Liver (tissue), 9 donors: ENCODE results near the gene CAMK1D. TPM values are rescaled to one million over a fixed set of nuclear protein-coding genes. Genes with fewer than 3 reads are reported as not detected.

ENCODE experiments used
- DNase-seq: peaks from one replicate; pipeline ENCODE4 v3.0.0-alpha.2; 2017; ENCODE audit warnings: low spot score
- H3K27ac ChIP-seq, 2 donors: one replicate each; pipeline ENCODE4 v1.7.0; 2013; ENCODE audit warnings: inconsistent platforms in 2 of 2, low read length in 2 of 2, control low read depth in 1 of 2, low read depth in 1 of 2, mild to moderate bottlenecking in 1 of 2
- H3K27me3 ChIP-seq, 4 donors: one replicate each; pipeline versions ENCODE4 v1.6.1 to v1.7.0; 2013; ENCODE audit warnings: low read length in 3 of 4, inconsistent platforms in 1 of 4, mild to moderate bottlenecking in 1 of 4, moderate library complexity in 1 of 4; ENCODE audit not compliant: control insufficient read depth in 4 of 4, insufficient read depth in 4 of 4
- H3K36me3 ChIP-seq, 4 donors: one replicate each; pipeline versions ENCODE4 v1.6.1 to v1.7.0; 2013; ENCODE audit warnings: low read length in 3 of 4, mild to moderate bottlenecking in 3 of 4, low read depth in 1 of 4, moderate library complexity in 1 of 4; ENCODE audit not compliant: control insufficient read depth in 4 of 4, insufficient read depth in 3 of 4
- H3K4me1 ChIP-seq, 4 donors: one replicate each; pipeline versions ENCODE4 v1.6.1 to v1.7.0; 2013; ENCODE audit warnings: low read length in 3 of 4, mild to moderate bottlenecking in 3 of 4, moderate library complexity in 1 of 4; ENCODE audit not compliant: control insufficient read depth in 4 of 4, insufficient read depth in 4 of 4
- H3K4me3 ChIP-seq, 3 donors: one replicate each; pipeline versions ENCODE4 v1.6.1 to v1.7.0; 2013; ENCODE audit warnings: low read length in 3 of 3, control low read depth in 1 of 3, low read depth in 1 of 3, mild to moderate bottlenecking in 1 of 3
- H3K9ac ChIP-seq, 2 donors: one replicate each; pipeline ENCODE4 v1.7.0; 2013; ENCODE audit warnings: low read length in 2 of 2, mild to moderate bottlenecking in 2 of 2, moderate library complexity in 2 of 2, control low read depth in 1 of 2, low read depth in 1 of 2
- H3K9me3 ChIP-seq, 4 donors: one replicate each; pipeline versions ENCODE4 v1.6.1 to v1.7.0; 2013; ENCODE audit warnings: low read length in 3 of 4; ENCODE audit not compliant: control insufficient read depth in 4 of 4
- EGR1 ChIP-seq, 2 donors: IDR thresholded peaks; 2 replicates each; pipeline ENCODE4 v1.6.1; 2016 to 2018; ENCODE audit warnings: antibody characterized with exemption in 2 of 2, low read depth in 2 of 2
- FOXA1 ChIP-seq: IDR thresholded peaks from 2 replicates; pipeline ENCODE4 v1.6.1; 2016; ENCODE audit warnings: antibody characterized with exemption
- FOXA2 ChIP-seq: IDR thresholded peaks from 2 replicates; pipeline ENCODE4 v1.6.1; 2016; ENCODE audit warnings: antibody characterized with exemption
- GABPA ChIP-seq, 2 donors: IDR thresholded peaks in 1 of 2; conservative IDR thresholded peaks in 1 of 2; 2 replicates each; pipeline ENCODE4 v1.6.1; 2016; ENCODE audit warnings: antibody characterized with exemption in 2 of 2, mild to moderate bottlenecking in 1 of 2, moderate library complexity in 1 of 2
- HNF4A ChIP-seq, 2 donors: conservative IDR thresholded peaks; 2 replicates each; pipeline ENCODE4 v1.6.1; 2016; ENCODE audit warnings: antibody characterized with exemption in 2 of 2, mild to moderate bottlenecking in 2 of 2
- HNF4G ChIP-seq: IDR thresholded peaks from 2 replicates; pipeline ENCODE4 v1.6.1; 2016; ENCODE audit warnings: antibody characterized with exemption
- JUND ChIP-seq, 2 donors: IDR thresholded peaks; 2 replicates each; pipeline ENCODE4 v1.6.1; 2016; ENCODE audit warnings: antibody characterized with exemption in 2 of 2
- RAD21 ChIP-seq, 2 donors: IDR thresholded peaks; 2 replicates each; pipeline ENCODE4 v1.6.1; 2016; ENCODE audit warnings: antibody characterized with exemption in 2 of 2, mild to moderate bottlenecking in 2 of 2
- RXRA ChIP-seq, 2 donors: IDR thresholded peaks; 2 replicates each; pipeline ENCODE4 v1.6.1; 2017 to 2018; ENCODE audit warnings: antibody characterized with exemption in 2 of 2, mild to moderate bottlenecking in 1 of 2
- SP1 ChIP-seq: IDR thresholded peaks from 2 replicates; pipeline ENCODE4 v1.6.1; 2018; ENCODE audit warnings: antibody characterized with exemption, mild to moderate bottlenecking
- TAF1 ChIP-seq: conservative IDR thresholded peaks from 2 replicates; pipeline ENCODE4 v1.6.1; 2016; ENCODE audit warnings: antibody characterized with exemption, mild to moderate bottlenecking
- YY1 ChIP-seq: IDR thresholded peaks from 2 replicates; pipeline ENCODE4 v1.6.1; 2016; ENCODE audit warnings: antibody characterized with exemption, mild to moderate bottlenecking
- WGBS: extraction: QIAGEN DNeasy Blood & Tissue Kit; methylation state at CpG from one replicate; pipeline ENCODE4 v1.1.7; 2013; 5-methylcytosine and 5-hydroxymethylcytosine counted together
- polyA plus RNA-seq, 2 donors: library from polyadenylated mRNA; stranded (reverse) in 1 of 2; unstranded in 1 of 2; fragments of 200-250 nt in 1 of 2; fragments of >200 nt in 1 of 2; fragmentation: Nextera tagmentation in 1 of 2; extraction: Ambion mirVana in 1 of 2; gene quantifications; one replicate each; pipeline versions ENCODE4 v1.2.1 to v1.2.3, GENCODE V29; 2013 to 2015
- total RNA-seq, 2 donors: library from RNA; depleted of rRNA; stranded (reverse); fragments of >200 nt; gene quantifications; one replicate each; pipeline ENCODE4 v1.2.3, GENCODE V29; 2014
- TF ChIP-seq, protein P1 (sequence below): IDR thresholded peaks from 2 replicates; pipeline ENCODE4 v1.6.1; 2016; ENCODE audit warnings: antibody characterized with exemption, mild to moderate bottlenecking
- TF ChIP-seq, protein P2 (sequence below): IDR thresholded peaks from 2 replicates; pipeline ENCODE4 v1.6.1; 2016; ENCODE audit warnings: antibody characterized with exemption
- TF ChIP-seq, protein P3 (sequence below): IDR thresholded peaks from 2 replicates; pipeline ENCODE4 v1.6.1; 2016; ENCODE audit warnings: antibody characterized with exemption
- TF ChIP-seq, protein P4 (sequence below): IDR thresholded peaks from 2 replicates; pipeline ENCODE4 v1.6.1; 2016; ENCODE audit warnings: antibody characterized with exemption
- donor health status: healthy.
- donor health status: healthy.
- donor health status: healthy.
- donor health status: healthy.
- donor health status: healthy.

Gene CAMK1D
- total and polyA plus RNA-seq, 4 donors: 2.7 to 10.1 (median 4.2) TPM

DNA sequence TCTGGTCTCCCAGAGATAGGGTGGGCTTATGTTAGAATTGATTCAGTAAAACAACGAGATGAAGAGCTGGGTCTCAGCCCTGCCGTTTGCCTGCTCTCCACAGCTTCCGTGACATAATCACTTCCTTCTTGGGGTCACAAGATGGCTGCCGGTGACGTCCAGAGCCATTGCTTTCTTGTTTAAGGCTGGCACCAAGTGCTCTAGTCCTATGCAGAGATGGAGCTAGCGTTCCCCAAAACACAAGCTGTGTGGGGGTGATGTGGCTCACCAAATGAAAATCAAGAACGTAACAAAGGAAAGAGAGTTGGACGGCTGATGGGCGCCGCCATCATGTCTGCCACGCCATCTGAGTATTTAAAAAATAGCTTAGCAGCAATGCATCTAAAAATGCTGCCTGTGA lies 296.1 kb downstream of the CAMK1D start:
- no peaks in the 10 kb centered on the region for H3K27me3 ChIP-seq
- TF ChIP-seq RXRA (IDR thresholded peaks at IDR 0.05) (no peak), YY1 (no peak), TAF1 (no peak), JUND (IDR thresholded peaks at IDR 0.05) (no peak), FOXA2 (no peak), RAD21 (IDR thresholded peaks at IDR 0.05) (no peak), GABPA (IDR thresholded peaks at IDR 0.05 in 1 of 2, conservative IDR thresholded peaks at IDR 0.05 in 1 of 2) (no peak)
- TF ChIP-seq, protein P1, sequence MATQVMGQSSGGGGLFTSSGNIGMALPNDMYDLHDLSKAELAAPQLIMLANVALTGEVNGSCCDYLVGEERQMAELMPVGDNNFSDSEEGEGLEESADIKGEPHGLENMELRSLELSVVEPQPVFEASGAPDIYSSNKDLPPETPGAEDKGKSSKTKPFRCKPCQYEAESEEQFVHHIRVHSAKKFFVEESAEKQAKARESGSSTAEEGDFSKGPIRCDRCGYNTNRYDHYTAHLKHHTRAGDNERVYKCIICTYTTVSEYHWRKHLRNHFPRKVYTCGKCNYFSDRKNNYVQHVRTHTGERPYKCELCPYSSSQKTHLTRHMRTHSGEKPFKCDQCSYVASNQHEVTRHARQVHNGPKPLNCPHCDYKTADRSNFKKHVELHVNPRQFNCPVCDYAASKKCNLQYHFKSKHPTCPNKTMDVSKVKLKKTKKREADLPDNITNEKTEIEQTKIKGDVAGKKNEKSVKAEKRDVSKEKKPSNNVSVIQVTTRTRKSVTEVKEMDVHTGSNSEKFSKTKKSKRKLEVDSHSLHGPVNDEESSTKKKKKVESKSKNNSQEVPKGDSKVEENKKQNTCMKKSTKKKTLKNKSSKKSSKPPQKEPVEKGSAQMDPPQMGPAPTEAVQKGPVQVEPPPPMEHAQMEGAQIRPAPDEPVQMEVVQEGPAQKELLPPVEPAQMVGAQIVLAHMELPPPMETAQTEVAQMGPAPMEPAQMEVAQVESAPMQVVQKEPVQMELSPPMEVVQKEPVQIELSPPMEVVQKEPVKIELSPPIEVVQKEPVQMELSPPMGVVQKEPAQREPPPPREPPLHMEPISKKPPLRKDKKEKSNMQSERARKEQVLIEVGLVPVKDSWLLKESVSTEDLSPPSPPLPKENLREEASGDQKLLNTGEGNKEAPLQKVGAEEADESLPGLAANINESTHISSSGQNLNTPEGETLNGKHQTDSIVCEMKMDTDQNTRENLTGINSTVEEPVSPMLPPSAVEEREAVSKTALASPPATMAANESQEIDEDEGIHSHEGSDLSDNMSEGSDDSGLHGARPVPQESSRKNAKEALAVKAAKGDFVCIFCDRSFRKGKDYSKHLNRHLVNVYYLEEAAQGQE: no peak
- H3K4me3 ChIP-seq: no peak overlapping the region
- DNase-seq: no peak
- H3K36me3 ChIP-seq: no peaks in the 10 kb centered on the region
- no peaks in the 10 kb centered on the region for H3K9me3 ChIP-seq
- H3K4me1 ChIP-seq: peaks cover 1 to 21% (median 17%) of the 10 kb centered on the region in 4 donors
- WGBS: 96% methylated on average over 11 of the region's 11 CpGs
- no peak overlapping the region for H3K27ac ChIP-seq
- H3K9ac ChIP-seq: no peak overlapping the region

DNA sequence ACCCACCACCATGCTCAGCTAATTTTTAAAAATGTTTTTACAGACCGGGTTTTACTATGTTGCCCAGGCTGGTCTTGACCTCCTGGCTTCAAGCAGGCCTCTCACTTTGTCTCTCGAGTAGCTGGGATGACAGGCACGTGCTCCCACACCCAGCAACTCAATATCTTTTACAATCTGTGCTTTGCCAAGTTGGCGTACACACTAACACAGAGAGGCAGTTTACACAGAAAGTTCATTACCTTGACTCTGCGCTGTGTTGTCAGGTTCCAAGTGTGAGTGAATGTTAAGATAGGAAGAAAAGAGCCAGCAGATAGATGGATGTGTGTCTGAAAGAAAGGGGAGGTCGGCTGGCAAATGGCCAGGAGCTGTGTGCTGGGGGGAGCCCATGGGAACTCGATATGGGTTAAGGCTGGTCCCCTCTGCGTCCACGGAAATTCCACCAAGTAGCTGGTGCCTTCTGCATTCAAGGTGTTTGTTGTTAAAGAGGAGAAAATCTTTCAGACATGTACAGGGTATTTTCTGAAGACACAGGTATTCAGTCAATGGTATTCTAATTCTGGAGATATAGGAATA lies 299.8 kb downstream of the CAMK1D start:
- Histone ChIP-seq H3K9me3 (no peaks in the 10 kb centered on the region), H3K9ac (no peak overlapping the region), H3K4me1 (peaks cover 1 to 29% (median 26%) of the 10 kb centered on the region in 4 donors), H3K27me3 (no peaks in the 10 kb centered on the region), H3K27ac (peak overlapping the region in 1 of 2 donors; percentile 19), H3K4me3 (no peak overlapping the region), H3K36me3 (no peaks in the 10 kb centered on the region)
- TF ChIP-seq GABPA (IDR thresholded peaks at IDR 0.05 in 1 of 2, conservative IDR thresholded peaks at IDR 0.05 in 1 of 2): no peak
- TF ChIP-seq, protein P2, sequence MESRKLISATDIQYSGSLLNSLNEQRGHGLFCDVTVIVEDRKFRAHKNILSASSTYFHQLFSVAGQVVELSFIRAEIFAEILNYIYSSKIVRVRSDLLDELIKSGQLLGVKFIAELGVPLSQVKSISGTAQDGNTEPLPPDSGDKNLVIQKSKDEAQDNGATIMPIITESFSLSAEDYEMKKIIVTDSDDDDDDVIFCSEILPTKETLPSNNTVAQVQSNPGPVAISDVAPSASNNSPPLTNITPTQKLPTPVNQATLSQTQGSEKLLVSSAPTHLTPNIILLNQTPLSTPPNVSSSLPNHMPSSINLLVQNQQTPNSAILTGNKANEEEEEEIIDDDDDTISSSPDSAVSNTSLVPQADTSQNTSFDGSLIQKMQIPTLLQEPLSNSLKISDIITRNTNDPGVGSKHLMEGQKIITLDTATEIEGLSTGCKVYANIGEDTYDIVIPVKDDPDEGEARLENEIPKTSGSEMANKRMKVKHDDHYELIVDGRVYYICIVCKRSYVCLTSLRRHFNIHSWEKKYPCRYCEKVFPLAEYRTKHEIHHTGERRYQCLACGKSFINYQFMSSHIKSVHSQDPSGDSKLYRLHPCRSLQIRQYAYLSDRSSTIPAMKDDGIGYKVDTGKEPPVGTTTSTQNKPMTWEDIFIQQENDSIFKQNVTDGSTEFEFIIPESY: peak; percentile 50
- TF ChIP-seq RXRA (IDR thresholded peaks at IDR 0.05): peak in 1 of 2 donors; percentile 88
- TF ChIP-seq HNF4G: no peak
- TF ChIP-seq FOXA2: peak; percentile 89
- peak in 1 of 2 donors; percentile 38 for TF ChIP-seq JUND (IDR thresholded peaks at IDR 0.05)
- TF ChIP-seq YY1: no peak
- TF ChIP-seq EGR1 (IDR thresholded peaks at IDR 0.05; ENCODE audit: low read depth in 2 of 2): no peak
- peak in 1 of 2 donors; percentile 48 for TF ChIP-seq RAD21 (IDR thresholded peaks at IDR 0.05)
- TF ChIP-seq FOXA1: peak; percentile 32
- TF ChIP-seq, protein P3, sequence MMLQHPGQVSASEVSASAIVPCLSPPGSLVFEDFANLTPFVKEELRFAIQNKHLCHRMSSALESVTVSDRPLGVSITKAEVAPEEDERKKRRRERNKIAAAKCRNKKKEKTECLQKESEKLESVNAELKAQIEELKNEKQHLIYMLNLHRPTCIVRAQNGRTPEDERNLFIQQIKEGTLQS: no peak
- peak; percentile 19 to 75 for TF ChIP-seq HNF4A (conservative IDR thresholded peaks at IDR 0.05)
- TF ChIP-seq SP1: no peak
- TF ChIP-seq, protein P4, sequence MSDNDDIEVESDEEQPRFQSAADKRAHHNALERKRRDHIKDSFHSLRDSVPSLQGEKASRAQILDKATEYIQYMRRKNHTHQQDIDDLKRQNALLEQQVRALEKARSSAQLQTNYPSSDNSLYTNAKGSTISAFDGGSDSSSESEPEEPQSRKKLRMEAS: peak; percentile 96
- no peak for DNase-seq
- 54% methylated on average over 9 of the region's 9 CpGs for WGBS
